K562 (cell line): ENCODE results near the gene IL13RA1. TPM values are rescaled to one million over a fixed set of nuclear protein-coding genes. Genes with fewer than 3 reads are reported as not detected.

Experiments used
- ATAC-seq: fragments of 200-7000 bp; cut with Tn5 transposase; 3 replicates; pipeline ENCODE4 v1.9.1; 2020; ENCODE audit warnings: moderate library complexity
- BruUV-seq: library from RNA; stranded (reverse); fragments of 400-500 nt; replicated peaks from 2 replicates; lab custom pipeline; 2021; lab: Mats Ljungman, UMichigan
- CTCF ChIA-PET: fragments of 300-600 bp; formaldehyde crosslinking; extraction: SDS; loops from one replicate; lab custom pipeline; 2021; ENCODE audit warnings: low intra/inter-chr PET ratio; lab: Yijun Ruan, JAX
- POLR2A ChIA-PET: fragments of 300-600, 350-650 bp; sonication (Branson Sonifier 250); formaldehyde crosslinking; extraction: SDS; loops from one replicate; lab custom pipeline; 2021; ENCODE audit warnings: antibody characterized with exemption, inconsistent platforms; lab: Yijun Ruan, JAX
- DNase-seq, 4 experiments: peaks; one replicate each; pipeline versions ENCODE4 v3.0.0 to v3.0.0-alpha.2; 2011 to 2018; ENCODE audit warnings: low spot score in 3 of 4, mixed read lengths in 3 of 4; ENCODE audit errors: extremely low read depth in 1 of 4
- FAIRE-seq: peaks from 2 replicates; lab custom pipeline; 2011; peaks lifted over from hg19 to GRCh38; lab: Jason Lieb, UNC
- H2AFZ ChIP-seq: 2 replicates; pipeline ENCODE4 v1.6.0; 2011; ENCODE audit warnings: low read depth, low read length, control low read depth, inconsistent platforms
- H3K27ac ChIP-seq: fragments of 200-600 bp; 3 replicates; pipeline ENCODE4 v1.8.0; 2011; ENCODE audit warnings: low read depth, mild to moderate bottlenecking, control low read depth, inconsistent platforms, low read length, moderate library complexity, mixed read lengths; ENCODE audit errors: extremely low read depth
- H3K27me3 ChIP-seq, 2 experiments: fragments of 300-600 bp in 1 of 2; 2 replicates in 1 of 2; 3 replicates in 1 of 2; pipeline versions ENCODE4 v1.6.0 to v1.8.0; 2011; ENCODE audit warnings: inconsistent platforms in 2 of 2, low read length in 2 of 2, mild to moderate bottlenecking in 1 of 2, mixed read lengths in 1 of 2, moderate library complexity in 1 of 2; ENCODE audit not compliant: control insufficient read depth in 2 of 2, insufficient read depth in 2 of 2
- H3K36me3 ChIP-seq: fragments of 300-600 bp; 3 replicates; pipeline ENCODE4 v1.8.0; 2011; ENCODE audit warnings: mild to moderate bottlenecking, low read length, inconsistent platforms; ENCODE audit not compliant: control insufficient read depth, insufficient read depth
- H3K4me1 ChIP-seq, 2 experiments: fragments of 200-600 bp in 1 of 2; replicated peaks in 1 of 2; 2 replicates in 1 of 2; 3 replicates in 1 of 2; pipeline versions ENCODE4 v1.5.1 to v1.8.0; 2011; ENCODE audit warnings: inconsistent platforms in 2 of 2, low read length in 2 of 2, mild to moderate bottlenecking in 1 of 2, mixed read lengths in 1 of 2, moderate library complexity in 1 of 2; ENCODE audit not compliant: control insufficient read depth in 2 of 2, insufficient read depth in 2 of 2
- H3K4me2 ChIP-seq: 2 replicates; pipeline ENCODE4 v1.6.1; 2011; ENCODE audit warnings: low read length, control low read depth, inconsistent platforms, mixed read lengths; ENCODE audit not compliant: insufficient read depth
- H3K4me3 ChIP-seq: fragments of 200-600 bp; sonication (generic), shearing (Covaris generic); 2 replicates; pipeline ENCODE4 v1.5.1; 2016; ENCODE audit warnings: control low read depth, inconsistent platforms
- H3K79me2 ChIP-seq: fragments of 200-600 bp; 3 replicates; pipeline ENCODE4 v1.8.0; 2011; ENCODE audit warnings: low read length, inconsistent platforms; ENCODE audit not compliant: control insufficient read depth, insufficient read depth
- H3K9ac ChIP-seq, 2 experiments: 2 replicates each; pipeline versions ENCODE4 v1.6.0 to v1.6.1; 2011; ENCODE audit warnings: low read depth in 2 of 2, low read length in 2 of 2, control low read depth in 1 of 2, inconsistent platforms in 1 of 2, mild to moderate bottlenecking in 1 of 2, mixed read lengths in 1 of 2; ENCODE audit not compliant: insufficient read depth in 1 of 2
- H3K9me1 ChIP-seq: one replicate; pipeline ENCODE4 v1.6.0; 2011; ENCODE audit warnings: inconsistent platforms, mild to moderate bottlenecking, low read length, moderate library complexity; ENCODE audit not compliant: control insufficient read depth, insufficient read depth
- H3K9me3 ChIP-seq: replicated peaks from 2 replicates; pipeline ENCODE4 v1.5.1; 2011; ENCODE audit warnings: low read depth, low read length, inconsistent platforms; ENCODE audit not compliant: control insufficient read depth, insufficient read depth
- H4K20me1 ChIP-seq: replicated peaks from 2 replicates; pipeline ENCODE4 v1.6.1; 2011; ENCODE audit warnings: low read length, inconsistent platforms, mixed read lengths; ENCODE audit not compliant: control insufficient read depth, insufficient read depth
- CREB3 ChIP-seq: fragments of 450-650 bp; conservative IDR thresholded peaks from 2 replicates; pipeline ENCODE4 v1.6.1; 2016; ENCODE audit warnings: missing genetic modification characterization, low read depth, mild to moderate bottlenecking, missing compliant biosample characterization, moderate library complexity
- DACH1 ChIP-seq: fragments of 450-650 bp; IDR thresholded peaks from 2 replicates; pipeline ENCODE4 v1.6.1; 2018; ENCODE audit not compliant: partially characterized antibody
- NFXL1 ChIP-seq: fragments of 450-650 bp; formaldehyde crosslinking; IDR thresholded peaks from 2 replicates; pipeline ENCODE4 v1.4.0; 2021; ENCODE audit warnings: mild to moderate bottlenecking
- POLR2A ChIP-seq: fragments of 450-650 bp; conservative IDR thresholded peaks from 2 replicates; pipeline ENCODE4 v1.6.1; 2016
- POLR2AphosphoS5 ChIP-seq: IDR thresholded peaks from 2 replicates; pipeline ENCODE4 v1.6.1; 2011; ENCODE audit warnings: mild to moderate bottlenecking, low read depth, low read length, moderate library complexity; ENCODE audit not compliant: control insufficient read depth, insufficient read depth
- PTRF ChIP-seq: fragments of 450-650 bp; IDR thresholded peaks from 2 replicates; pipeline ENCODE4 v1.6.1; 2016; ENCODE audit warnings: mild to moderate bottlenecking, missing genetic modification characterization, missing compliant biosample characterization
- TBP ChIP-seq: optimal IDR thresholded peaks from 2 replicates; pipeline ENCODE3; 2011; ENCODE audit warnings: low read depth, low read length, improper control_type of control experiment
- THRAP3 ChIP-seq: fragments of 450-650 bp; IDR thresholded peaks from 2 replicates; pipeline ENCODE4 v1.6.1; 2016; ENCODE audit warnings: mild to moderate bottlenecking, inconsistent platforms, borderline replicate concordance
- USF1 ChIP-seq: sonication (generic); formaldehyde crosslinking; IDR thresholded peaks from 2 replicates; pipeline ENCODE4 v1.9.0; 2022; ENCODE audit warnings: mild to moderate bottlenecking, missing genetic modification reagents
- ZBED1 ChIP-seq: IDR thresholded peaks from 2 replicates; pipeline ENCODE4 v1.6.1; 2014
- WGBS: fragments of 100-300 bp; shearing (Covaris generic); methylation state at CpG from one replicate; pipeline ENCODE4 v1.1.6; 2016; ENCODE audit warnings: low coverage, mixed read lengths; ENCODE audit not compliant: insufficient coverage; ENCODE audit errors: missing lambda C conversion rate; 5-methylcytosine and 5-hydroxymethylcytosine counted together
- in situ Hi-C: fragments of 300-500 bp; cut with MboI; formaldehyde crosslinking; loops from 4 replicates; pipeline ENCODE4 v1.15.0; 2018; ENCODE audit warnings: inconsistent platforms, mixed read lengths
- intact Hi-C: fragments of 100-400 bp; cut with micrococcal nuclease; formaldehyde crosslinking; loops from 2 replicates; pipeline ENCODE4 v1.14.2; 2022
- polyA plus RNA-seq, 8 experiments: library from polyadenylated mRNA; depleted of rRNA in 4 of 8; stranded (reverse) in 5 of 8; unstranded in 3 of 8; fragments of >200 nt; fragmentation: Nextera tagmentation in 2 of 8; fragmentation: Illumina TruSeq in 1 of 8; extraction: Ambion mirVana in 2 of 8; extraction: Trizol in 1 of 8; gene quantifications; 2 replicates each; pipeline versions ENCODE4 v1.2.1 to v1.2.3, GENCODE V29; 2011 to 2014; ENCODE audit warnings: inconsistent platforms in 1 of 8, missing spikeins in 1 of 8
- total RNA-seq, 7 experiments: library from RNA; depleted of rRNA in 6 of 7; stranded (reverse); fragments of >200 nt in 6 of 7; fragmentation: Illumina TruSeq in 2 of 7; extraction: Trizol in 2 of 7; gene quantifications; 2 replicates each; pipeline versions ENCODE4 v1.2.1 to v1.2.3, GENCODE V29; 2011 to 2021; ENCODE audit warnings: low replicate concordance in 1 of 7

IL13RA1 gene
- total and polyA plus RNA-seq, 9 of the 15 experiments (the other 6 are each of a cell fraction or from before 2014, with no cell fraction given) = 2.9 to 22.9 (median 12.2) TPM

- H2AFZ ChIP-seq = no peak overlapping the region
These were observed 7.2 kb upstream of the IL13RA1 start for GRCh38 chrX:118720058-118720707.

GRCh38 chrX:118723376-118723775 lies 4.0 kb upstream of the IL13RA1 start:
- BruUV-seq = no TSS peak
- no peaks in the 10 kb centered on the region for H3K9me1 ChIP-seq
- H3K4me2 ChIP-seq = no peak overlapping the region
- DNase-seq = no peak
- FAIRE-seq = no peak
- no peaks in the 10 kb centered on the region for H3K9me3 ChIP-seq
- H3K27ac ChIP-seq = no peak overlapping the region
- ChIA-PET POLR2A (no interaction called here), CTCF (no interaction called here)
- H3K9ac ChIP-seq = no peak overlapping the region
- H3K27me3 ChIP-seq = no peaks in the 10 kb centered on the region
- in situ Hi-C loops = no loop called here
- H4K20me1 ChIP-seq = 0 out of 2 replicates have a peak, but pooled peaks cover 4% of the 10 kb centered on the region
- intact Hi-C loops = loop anchor here (10.0 kb wide), 1 partner anchor 379 kb away; the partner anchor contains the start of gene WDR44
- no peaks in the 10 kb centered on the region for H3K79me2 ChIP-seq
- no peak overlapping the region for H3K4me3 ChIP-seq
- TF ChIP-seq NFXL1 (CRISPR knock-in tag) (no peak), PTRF (tag) (no peak), CREB3 (tag) (no peak), THRAP3 (no peak), DACH1 (no peak), USF1 (CRISPR knock-in tag) (no peak)
- TF ChIP-seq, all 486 proteins: peak for 0
- Histone ChIP-seq H3K36me3 (no peaks in the 10 kb centered on the region), H2AFZ (no peak overlapping the region), H3K4me1 (peaks cover 15 to 22% of the 10 kb centered on the region in 2 experiments)
- no peak for ATAC-seq
- WGBS = 35% methylated on average over 3 of the region's 3 CpGs

More at GRCh38 chrX:118720058-118720707, 7.2 kb upstream of the IL13RA1 start:
- 21% methylated on average over 3 of the region's 3 CpGs for WGBS
- H4K20me1 ChIP-seq = no peaks in the 10 kb centered on the region
- H3K9me3 ChIP-seq = no peaks in the 10 kb centered on the region
- in situ Hi-C loops = no loop called here
- H3K9ac ChIP-seq = no peak overlapping the region
- BruUV-seq = no TSS peak
- H3K36me3 ChIP-seq = no peaks in the 10 kb centered on the region
- H3K4me2 ChIP-seq = no peak overlapping the region
- no peaks in the 10 kb centered on the region for H3K9me1 ChIP-seq
- H3K27me3 ChIP-seq = no peaks in the 10 kb centered on the region
- TF ChIP-seq POLR2AphosphoS5 = peak; percentile 48; the same call in 1 of the 2 replicates
- peak; percentile 51; the same call in 1 of the 2 replicates for TF ChIP-seq POLR2A
- peak; percentile 51 for TF ChIP-seq TBP
- no peak for TF ChIP-seq ZBED1
- H3K4me3 ChIP-seq = no peak overlapping the region
- FAIRE-seq (no peak), ATAC-seq (peak; percentile 75), DNase-seq (no peak)
- no peaks in the 10 kb centered on the region for H3K79me2 ChIP-seq
- H3K27ac ChIP-seq = no peak overlapping the region
- peaks cover 0 to 8% of the 10 kb centered on the region in 2 experiments; a peak in 1 of 5 replicates for H3K4me1 ChIP-seq
- ChIA-PET POLR2A (no interaction called here), CTCF (no interaction called here)
- intact Hi-C loops = loop anchor here (10.0 kb wide), 1 partner anchor 375 kb away; the partner anchor contains the start of gene WDR44
